ENCODE results near the gene HSD17B10. TPM values are rescaled to one million over a fixed set of nuclear protein-coding genes. Genes with fewer than 3 reads are reported as not detected.

Gene HSD17B10
- total RNA-seq, 4 donors from 2014 or later = 81.6 to 130 (median 115) TPM

GRCh38 chrX:53438832-53439230 lies 4.7 kb upstream of the HSD17B10 start:
- Histone ChIP-seq H3K4me1 (peaks cover 5 to 44% (median 13%) of the 10 kb centered on the region in 3 donors), H3K4me3 (no peak overlapping the region), H3K27me3 (peaks cover 0 to 2% (median 0%) of the 10 kb centered on the region in 4 donors), H3K9me3 (no peaks in the 10 kb centered on the region), H3K27ac (no peak overlapping the region), H3K36me3 (no peaks in the 10 kb centered on the region)
- 25% methylated on average over 1 of the region's 1 CpG for WGBS, 2 donors
- DNase-seq = no peak
- intact Hi-C loops (cut with DNase I) = no loop called here
- TF ChIP-seq POLR2A (IDR thresholded peaks at IDR 0.05) = no peak
- TF ChIP-seq CTCF (IDR thresholded peaks at IDR 0.05) = no peak

- no peak overlapping the region for H3K27ac ChIP-seq
- DNase-seq = no peak
- WGBS, 2 donors = 35 to 56% methylated on average over 5 of the region's 5 CpGs
- H3K27me3 ChIP-seq = peaks cover 0 to 2% (median 0%) of the 10 kb centered on the region in 4 donors
- intact Hi-C loops (cut with DNase I) = no loop called here
- H3K4me1 ChIP-seq = peaks cover 8 to 49% (median 13%) of the 10 kb centered on the region in 3 donors
- no peak for TF ChIP-seq CTCF (IDR thresholded peaks at IDR 0.05)
- TF ChIP-seq POLR2A (IDR thresholded peaks at IDR 0.05) = no peak
- no peak overlapping the region for H3K4me3 ChIP-seq
- no peaks in the 10 kb centered on the region for H3K9me3 ChIP-seq
- no peaks in the 10 kb centered on the region for H3K36me3 ChIP-seq
Observed at GRCh38 chrX:53438174-53438831, 4.1 kb upstream of the HSD17B10 start.

GRCh38 chrX:53437206-53437605 lies 3.0 kb upstream of the HSD17B10 start:
- H3K4me1 ChIP-seq = peaks cover 13 to 58% (median 13%) of the 10 kb centered on the region in 3 donors
- no peak for DNase-seq
- no peak overlapping the region for H3K27ac ChIP-seq
- no peak overlapping the region for H3K4me3 ChIP-seq
- peaks cover 0 to 5% (median 0%) of the 10 kb centered on the region in 3 donors for H3K36me3 ChIP-seq
- intact Hi-C loops (cut with DNase I) = no loop called here
- H3K27me3 ChIP-seq = peaks cover 0 to 2% (median 0%) of the 10 kb centered on the region in 4 donors
- WGBS, 2 donors = 67 to 75% methylated on average over 2 of the region's 2 CpGs
- H3K9me3 ChIP-seq = no peaks in the 10 kb centered on the region
- TF ChIP-seq CTCF (IDR thresholded peaks at IDR 0.05) (no peak), POLR2A (IDR thresholded peaks at IDR 0.05) (no peak)

- peaks cover 0 to 17% (median 2%) of the 10 kb centered on the region in 3 donors for H3K36me3 ChIP-seq
- peaks cover 0 to 2% (median 0%) of the 10 kb centered on the region in 4 donors for H3K27me3 ChIP-seq
- intact Hi-C loops (cut with DNase I) = no loop called here
- 0% methylated on average over 2 to 4 of the region's 4 CpGs for WGBS, 2 donors
- TF ChIP-seq POLR2A (IDR thresholded peaks at IDR 0.05) (no peak), CTCF (IDR thresholded peaks at IDR 0.05) (peak; percentile 48 to 90 (median 76))
- DNase-seq = no peak
- H3K4me1 ChIP-seq = peaks cover 7 to 46% (median 10%) of the 10 kb centered on the region in 3 donors
- H3K9me3 ChIP-seq = no peaks in the 10 kb centered on the region
- H3K4me3 ChIP-seq = no peak overlapping the region
- H3K27ac ChIP-seq = no peak overlapping the region
Observed at GRCh38 chrX:53435997-53436396, 1.8 kb upstream of the HSD17B10 start.

- Histone ChIP-seq H3K36me3 (peaks cover 0 to 40% (median 7%) of the 10 kb centered on the region in 3 donors), H3K4me3 (no peak overlapping the region), H3K4me1 (peaks cover 0 to 25% (median 8%) of the 10 kb centered on the region in 3 donors), H3K27me3 (no peaks in the 10 kb centered on the region), H3K9me3 (no peaks in the 10 kb centered on the region), H3K27ac (no peak overlapping the region)
- intact Hi-C loops (cut with DNase I) = no loop called here
- WGBS, 2 donors = 80% methylated on average over 1 of the region's 9 CpGs; no CpG with 5 or more reads in 1 of the 2 donors
- no peak for TF ChIP-seq POLR2A (IDR thresholded peaks at IDR 0.05)
- no peak for TF ChIP-seq CTCF (IDR thresholded peaks at IDR 0.05)
- no peak for DNase-seq
Observed at GRCh38 chrX:53430231-53430630, 3.9 kb downstream of the HSD17B10 start.

All from esophagus squamous epithelium (tissue), 5 donors.